Activated naive CD4-positive, alpha-beta T cell treated with anti-CD3 and anti-CD28 coated beads, Interleukin-2, amount 50 U/mL, for 72 hours (primary cell): ENCODE measurements around the gene ALCAM. TPM values are rescaled to one million over a fixed set of nuclear protein-coding genes. Genes with fewer than 3 reads are reported as not detected.
"Not testable (repeated sequence)": the region's sequence is repeated elsewhere in the genome, so short reads cannot be mapped to it uniquely, and the experiment has no call there.

Source experiments
- ATAC-seq, 2 donors: fragments of 150-1000 bp; cut with Tn5 transposase; 2 replicates each; pipeline ENCODE4 v1.10.0; 2021; ENCODE audit warnings: mild to moderate bottlenecking in 2 of 2, moderate library complexity in 2 of 2
- DNase-seq, 2 donors: peaks; one replicate each; pipeline ENCODE4 v3.0.0; 2021 to 2022; ENCODE audit warnings: low spot score in 2 of 2
- H3K27ac Mint-ChIP-seq, 2 donors: one replicate each; pipeline ENCODE4 v1.8.0; 2022; ENCODE audit warnings: mild to moderate bottlenecking in 2 of 2, mixed read lengths in 2 of 2
- H3K36me3 Mint-ChIP-seq, 2 donors: one replicate each; pipeline ENCODE4 v1.8.0; 2022; ENCODE audit warnings: mixed read lengths in 2 of 2
- H3K9me3 Mint-ChIP-seq, 2 donors: one replicate each; pipeline ENCODE4 v1.8.0; 2022; ENCODE audit warnings: mixed read lengths in 2 of 2
- total RNA-seq, 2 donors: library from RNA; stranded (reverse); gene quantifications; one replicate each; pipeline ENCODE4 v1.2.3, GENCODE V29; 2022

The ALCAM gene
- total RNA-seq, 2 donors from 2014 or later = 17.4 to 18.8 TPM

GRCh38 chr3:105399611-105400010, 32.9 kb downstream of the ALCAM start:
- ATAC-seq = no peak
- peaks cover 8 to 12% of the 10 kb centered on the region in 2 donors for H3K9me3 Mint-ChIP-seq

GRCh38 chr3:105401254-105401653, 34.5 kb downstream of the ALCAM start:
- Mint-ChIP-seq H3K9me3 (peaks cover 8 to 12% of the 10 kb centered on the region in 2 donors), H3K27ac (no peak overlapping the region), H3K36me3 (peaks cover 9 to 17% of the 10 kb centered on the region in 2 donors)
- no peak for DNase-seq
- no peak for ATAC-seq

More at GRCh38 chr3:105399611-105400010, 32.9 kb downstream of the ALCAM start:
- Mint-ChIP-seq H3K27ac (no peak overlapping the region), H3K36me3 (peaks cover 9 to 15% of the 10 kb centered on the region in 2 donors)
- DNase-seq = no peak

GRCh38 chr3:105401691-105402149, 35.0 kb downstream of the ALCAM start:
- peaks cover 8 to 13% of the 10 kb centered on the region in 2 donors for H3K9me3 Mint-ChIP-seq
- peaks cover 9 to 17% of the 10 kb centered on the region in 2 donors for H3K36me3 Mint-ChIP-seq
- no peak for ATAC-seq
- H3K27ac Mint-ChIP-seq = no peak overlapping the region
- no peak for DNase-seq

GRCh38 chr3:105402287-105402801, 35.6 kb downstream of the ALCAM start:
- no peak for ATAC-seq
- peaks cover 8 to 18% of the 10 kb centered on the region in 2 donors for H3K9me3 Mint-ChIP-seq
- H3K27ac Mint-ChIP-seq = no peak overlapping the region
- DNase-seq = no peak
- H3K36me3 Mint-ChIP-seq = peaks cover 9 to 17% of the 10 kb centered on the region in 2 donors

- ATAC-seq, DNase-seq, H3K27ac Mint-ChIP-seq: not testable (repeated sequence)
- peaks cover 9 to 17% of the 10 kb centered on the region in 2 donors for H3K36me3 Mint-ChIP-seq
- H3K9me3 Mint-ChIP-seq = peaks cover 8 to 18% of the 10 kb centered on the region in 2 donors
These were observed 36.3 kb downstream of the ALCAM start for GRCh38 chr3:105403034-105403433.

- peaks cover 9 to 23% of the 10 kb centered on the region in 2 donors for H3K36me3 Mint-ChIP-seq
- H3K9me3 Mint-ChIP-seq = peaks cover 8 to 23% of the 10 kb centered on the region in 2 donors
- H3K27ac Mint-ChIP-seq = no peak overlapping the region
These were observed 39.6 kb downstream of the ALCAM start for GRCh38 chr3:105406268-105406667.

GRCh38 chr3:105409364-105409763, 42.7 kb downstream of the ALCAM start:
- no peak for ATAC-seq
- Mint-ChIP-seq H3K9me3 (peaks cover 0 to 11% of the 10 kb centered on the region in 2 donors), H3K27ac (no peak overlapping the region), H3K36me3 (peaks cover 0 to 11% of the 10 kb centered on the region in 2 donors)
- DNase-seq = no peak

More at GRCh38 chr3:105406268-105406667, 39.6 kb downstream of the ALCAM start:
- ATAC-seq (no peak), DNase-seq (no peak)

GRCh38 chr3:105413343-105413887, 46.7 kb downstream of the ALCAM start:
- ATAC-seq (no peak), DNase-seq (no peak)
- H3K36me3 Mint-ChIP-seq = peaks cover 0 to 3% of the 10 kb centered on the region in 2 donors
- peaks cover 0 to 4% of the 10 kb centered on the region in 2 donors for H3K9me3 Mint-ChIP-seq
- no peak overlapping the region for H3K27ac Mint-ChIP-seq

- ATAC-seq = no peak
- Mint-ChIP-seq H3K27ac (no peak overlapping the region), H3K36me3 (no peaks in the 10 kb centered on the region), H3K9me3 (no peaks in the 10 kb centered on the region)
- DNase-seq = no peak
These were observed 48.1 kb downstream of the ALCAM start for GRCh38 chr3:105414841-105415240.

- no peak overlapping the region for H3K27ac Mint-ChIP-seq
- DNase-seq (no peak), ATAC-seq (no peak)
- no peaks in the 10 kb centered on the region for H3K9me3 Mint-ChIP-seq
- no peaks in the 10 kb centered on the region for H3K36me3 Mint-ChIP-seq
These were observed 49.2 kb downstream of the ALCAM start for GRCh38 chr3:105415951-105416350.

- Mint-ChIP-seq H3K9me3 (no peaks in the 10 kb centered on the region), H3K27ac (no peak overlapping the region), H3K36me3 (no peaks in the 10 kb centered on the region)
- ATAC-seq = no peak
- DNase-seq = no peak
These were observed 51.0 kb downstream of the ALCAM start for GRCh38 chr3:105417525-105418289.

GRCh38 chr3:105422645-105423044, 55.9 kb downstream of the ALCAM start:
- DNase-seq = no peak
- ATAC-seq = no peak
- H3K36me3 Mint-ChIP-seq = no peaks in the 10 kb centered on the region
- H3K9me3 Mint-ChIP-seq = no peaks in the 10 kb centered on the region
- no peak overlapping the region for H3K27ac Mint-ChIP-seq

- DNase-seq (no peak), ATAC-seq (no peak)
- no peaks in the 10 kb centered on the region for H3K9me3 Mint-ChIP-seq
- no peak overlapping the region for H3K27ac Mint-ChIP-seq
- no peaks in the 10 kb centered on the region for H3K36me3 Mint-ChIP-seq
These were observed 56.7 kb downstream of the ALCAM start for GRCh38 chr3:105423397-105423796.

GRCh38 chr3:105424412-105425152, 57.9 kb downstream of the ALCAM start:
- Mint-ChIP-seq H3K9me3 (no peaks in the 10 kb centered on the region), H3K36me3 (no peaks in the 10 kb centered on the region), H3K27ac (no peak overlapping the region)
- no peak for DNase-seq
- ATAC-seq = no peak

GRCh38 chr3:105425153-105425502, 58.4 kb downstream of the ALCAM start:
- ATAC-seq (no peak), DNase-seq (no peak)
- no peak overlapping the region for H3K27ac Mint-ChIP-seq
- no peaks in the 10 kb centered on the region for H3K36me3 Mint-ChIP-seq
- H3K9me3 Mint-ChIP-seq = no peaks in the 10 kb centered on the region

- H3K36me3 Mint-ChIP-seq = no peaks in the 10 kb centered on the region
- H3K27ac Mint-ChIP-seq = no peak overlapping the region
- H3K9me3 Mint-ChIP-seq = no peaks in the 10 kb centered on the region
- DNase-seq (no peak), ATAC-seq (no peak)
These were observed 60.6 kb downstream of the ALCAM start for GRCh38 chr3:105427332-105427731.
